Measurements from ENCODE around the gene ZNF511. TPM values are rescaled to one million over a fixed set of nuclear protein-coding genes. Genes with fewer than 3 reads are reported as not detected.

ZNF511 gene
- total and polyA plus RNA-seq, 9 of the 15 experiments (the other 6 are each of a cell fraction or from before 2014, with no cell fraction given) = 0.61 to 69.3 (median 40.1) TPM

- peak; percentile 19; the same call in 1 of the 2 replicates for TF ChIP-seq CBX1 (IDR thresholded peaks at IDR 0.05; ENCODE audit: low read depth)
- TF ChIP-seq, protein P1, sequence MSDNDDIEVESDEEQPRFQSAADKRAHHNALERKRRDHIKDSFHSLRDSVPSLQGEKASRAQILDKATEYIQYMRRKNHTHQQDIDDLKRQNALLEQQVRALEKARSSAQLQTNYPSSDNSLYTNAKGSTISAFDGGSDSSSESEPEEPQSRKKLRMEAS (CRISPR knock-in tag; IDR thresholded peaks at IDR 0.05) = peak; percentile 47
- TF ChIP-seq ETS1 (conservative IDR thresholded peaks at IDR 0.05; ENCODE audit: control insufficient read depth, low read depth, low read length) = peak; percentile 92
- peak; percentile 83 for TF ChIP-seq GABPB1 (CRISPR knock-in tag; IDR thresholded peaks at IDR 0.05)
- TF ChIP-seq ZNF639 (CRISPR knock-in tag; conservative IDR thresholded peaks at IDR 0.05 in 1 of 2, IDR thresholded peaks at IDR 0.05 in 1 of 2) = peak in 1 of 2 experiments; percentile 88; a peak in 2 of 4 replicates
- TF ChIP-seq FIP1L1 (IDR thresholded peaks at IDR 0.05; ENCODE audit: low read depth, low read length, poor library complexity, severe bottlenecking) = no peak
- no peak; the same call in 1 of the 2 replicates for TF ChIP-seq POLR2H (tag; IDR thresholded peaks at IDR 0.05; ENCODE audit: low read depth)
- TF ChIP-seq XRCC4 (IDR thresholded peaks at IDR 0.05; ENCODE audit: extremely low read depth, insufficient read depth, insufficient read length) = no peak
- TF ChIP-seq HDAC6 (IDR thresholded peaks at IDR 0.05; ENCODE audit: low read depth, low read length) = no peak
- TF ChIP-seq, protein P2, sequence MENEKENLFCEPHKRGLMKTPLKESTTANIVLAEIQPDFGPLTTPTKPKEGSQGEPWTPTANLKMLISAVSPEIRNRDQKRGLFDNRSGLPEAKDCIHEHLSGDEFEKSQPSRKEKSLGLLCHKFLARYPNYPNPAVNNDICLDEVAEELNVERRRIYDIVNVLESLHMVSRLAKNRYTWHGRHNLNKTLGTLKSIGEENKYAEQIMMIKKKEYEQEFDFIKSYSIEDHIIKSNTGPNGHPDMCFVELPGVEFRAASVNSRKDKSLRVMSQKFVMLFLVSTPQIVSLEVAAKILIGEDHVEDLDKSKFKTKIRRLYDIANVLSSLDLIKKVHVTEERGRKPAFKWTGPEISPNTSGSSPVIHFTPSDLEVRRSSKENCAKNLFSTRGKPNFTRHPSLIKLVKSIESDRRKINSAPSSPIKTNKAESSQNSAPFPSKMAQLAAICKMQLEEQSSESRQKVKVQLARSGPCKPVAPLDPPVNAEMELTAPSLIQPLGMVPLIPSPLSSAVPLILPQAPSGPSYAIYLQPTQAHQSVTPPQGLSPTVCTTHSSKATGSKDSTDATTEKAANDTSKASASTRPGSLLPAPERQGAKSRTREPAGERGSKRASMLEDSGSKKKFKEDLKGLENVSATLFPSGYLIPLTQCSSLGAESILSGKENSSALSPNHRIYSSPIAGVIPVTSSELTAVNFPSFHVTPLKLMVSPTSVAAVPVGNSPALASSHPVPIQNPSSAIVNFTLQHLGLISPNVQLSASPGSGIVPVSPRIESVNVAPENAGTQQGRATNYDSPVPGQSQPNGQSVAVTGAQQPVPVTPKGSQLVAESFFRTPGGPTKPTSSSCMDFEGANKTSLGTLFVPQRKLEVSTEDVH (IDR thresholded peaks at IDR 0.05; ENCODE audit: low read depth, partially characterized antibody) = no peak
- peak; percentile 38; the same call in 1 of the 2 replicates for TF ChIP-seq ZC3H4 (CRISPR knock-in tag; IDR thresholded peaks at IDR 0.05; ENCODE audit: borderline replicate concordance)
- no peak for TF ChIP-seq SMARCE1 (IDR thresholded peaks at IDR 0.05)
Measured at GRCh38 chr10:133308421-133309099, at the start of gene ZNF511, which contains the start of gene TUBGCP2 (continued).

Measured in K562 (cell line).